ENCODE measurements around the gene TSPAN8. TPM values are rescaled to one million over a fixed set of nuclear protein-coding genes. Genes with fewer than 3 reads are reported as not detected.

TSPAN8 gene
- total RNA-seq, 4 donors from 2014 or later, result 23.1 to 80.6 (median 39.9) TPM

GRCh38 chr12:71109834-71110233 lies 48.0 kb downstream of the TSPAN8 start:
- WGBS, 2 donors, result 81 to 92% methylated on average over 5 of the region's 5 CpGs
- H3K4me1 ChIP-seq, result no peaks in the 10 kb centered on the region
- no peak overlapping the region for H3K4me3 ChIP-seq
- H3K9me3 ChIP-seq, result peaks cover 0 to 6% (median 0%) of the 10 kb centered on the region in 4 donors
- no peaks in the 10 kb centered on the region for H3K27me3 ChIP-seq
- TF ChIP-seq POLR2A (IDR thresholded peaks at IDR 0.05) (no peak), EP300 (IDR thresholded peaks at IDR 0.05) (no peak), CTCF (IDR thresholded peaks at IDR 0.05) (no peak)
- peaks cover 0 to 24% (median 0%) of the 10 kb centered on the region in 3 donors for H3K36me3 ChIP-seq
- no peak for DNase-seq (ENCODE audit: low spot score in 2 of 2)
- H3K27ac ChIP-seq, result no peak overlapping the region

GRCh38 chr12:71108355-71108754 lies 49.4 kb downstream of the TSPAN8 start:
- no peaks in the 10 kb centered on the region for H3K27me3 ChIP-seq
- H3K27ac ChIP-seq, result peak overlapping the region in 1 of 4 donors; percentile 46
- 74 to 80% methylated on average over 3 of the region's 3 CpGs for WGBS, 2 donors
- no peaks in the 10 kb centered on the region for H3K4me1 ChIP-seq
- peaks cover 0 to 24% (median 0%) of the 10 kb centered on the region in 3 donors for H3K36me3 ChIP-seq
- H3K4me3 ChIP-seq, result no peak overlapping the region
- TF ChIP-seq CTCF (IDR thresholded peaks at IDR 0.05) (no peak), EP300 (IDR thresholded peaks at IDR 0.05) (peak in 1 of 2 donors; percentile 48)
- peak in 1 of 2 donors; percentile 23 for DNase-seq (ENCODE audit: low spot score in 2 of 2)
- H3K9me3 ChIP-seq, result peaks cover 0 to 11% (median 0%) of the 10 kb centered on the region in 4 donors

- no peak for TF ChIP-seq POLR2A (IDR thresholded peaks at IDR 0.05)
- no peak for TF ChIP-seq CTCF (IDR thresholded peaks at IDR 0.05)
- TF ChIP-seq EP300 (IDR thresholded peaks at IDR 0.05), result no peak
- 55 to 71% methylated on average over 1 of the region's 1 CpG for WGBS, 2 donors
- peaks cover 0 to 24% (median 0%) of the 10 kb centered on the region in 3 donors for H3K36me3 ChIP-seq
- H3K27me3 ChIP-seq, result no peaks in the 10 kb centered on the region
- H3K9me3 ChIP-seq, result peaks cover 0 to 11% (median 0%) of the 10 kb centered on the region in 4 donors
- DNase-seq (ENCODE audit: low spot score in 2 of 2), result no peak
- peak overlapping the region in 1 of 4 donors; percentile 46 for H3K27ac ChIP-seq
- no peaks in the 10 kb centered on the region for H3K4me1 ChIP-seq
- H3K4me3 ChIP-seq, result no peak overlapping the region
These were observed 49.9 kb downstream of the TSPAN8 start for GRCh38 chr12:71107936-71108335.

GRCh38 chr12:71105956-71106355 lies 51.8 kb downstream of the TSPAN8 start:
- Histone ChIP-seq H3K27ac (no peak overlapping the region), H3K36me3 (peaks cover 0 to 11% (median 0%) of the 10 kb centered on the region in 3 donors), H3K4me1 (no peaks in the 10 kb centered on the region), H3K9me3 (peaks cover 0 to 11% (median 0%) of the 10 kb centered on the region in 4 donors), H3K4me3 (no peak overlapping the region), H3K27me3 (no peaks in the 10 kb centered on the region)
- TF ChIP-seq POLR2A (IDR thresholded peaks at IDR 0.05) (no peak), CTCF (IDR thresholded peaks at IDR 0.05) (no peak), EP300 (IDR thresholded peaks at IDR 0.05) (no peak)
- DNase-seq (ENCODE audit: low spot score in 2 of 2), result no peak

- 75 to 88% methylated on average over 1 to 2 of the region's 2 CpGs for WGBS, 2 donors
- DNase-seq (ENCODE audit: low spot score in 2 of 2), result no peak
- no peak overlapping the region for H3K27ac ChIP-seq
- H3K27me3 ChIP-seq, result no peaks in the 10 kb centered on the region
- peaks cover 0 to 29% (median 3%) of the 10 kb centered on the region in 4 donors for H3K9me3 ChIP-seq
- TF ChIP-seq POLR2A (IDR thresholded peaks at IDR 0.05) (no peak), EP300 (IDR thresholded peaks at IDR 0.05) (no peak), CTCF (IDR thresholded peaks at IDR 0.05) (no peak)
- no peaks in the 10 kb centered on the region for H3K36me3 ChIP-seq
- no peaks in the 10 kb centered on the region for H3K4me1 ChIP-seq
- H3K4me3 ChIP-seq, result no peak overlapping the region
These were observed 65.5 kb downstream of the TSPAN8 start for GRCh38 chr12:71092290-71092689.
